HepG2 (cell line): Measurements from ENCODE around the gene CBLN3. TPM values are rescaled to one million over a fixed set of nuclear protein-coding genes. Genes with fewer than 3 reads are reported as not detected.
A peak's percentile ranks its signal among the peaks of the same experiment; 100 is the strongest.

Experiments
- AGO1 ChIP-seq: fragments of 200-400 bp; formaldehyde crosslinking; IDR thresholded peaks from 2 replicates; pipeline ENCODE4 v1.6.1; 2017; ENCODE audit warnings: mild to moderate bottlenecking, low read depth, low read length, moderate library complexity; ENCODE audit not compliant: poor library complexity, severe bottlenecking
- CERS6 ChIP-seq: sonication (generic); formaldehyde crosslinking; IDR thresholded peaks from 2 replicates; pipeline ENCODE4 v1.5.0; 2020; ENCODE audit warnings: missing genetic modification reagents
- CTCF ChIP-seq: sonication (generic); formaldehyde crosslinking; IDR thresholded peaks from 2 replicates; pipeline ENCODE4 v1.5.0; 2020; ENCODE audit warnings: mild to moderate bottlenecking, missing genetic modification reagents, moderate library complexity
- EEA1 ChIP-seq: sonication (generic); formaldehyde crosslinking; IDR thresholded peaks from 2 replicates; pipeline ENCODE4 v1.5.1; 2020; ENCODE audit warnings: mild to moderate bottlenecking, missing genetic modification reagents, borderline replicate concordance
- ERF ChIP-seq: IDR thresholded peaks from 2 replicates; pipeline ENCODE4 v1.6.1; 2018; ENCODE audit warnings: missing biosample characterization, missing genetic modification reagents
- HNF4A ChIP-seq: sonication (generic); formaldehyde crosslinking; IDR thresholded peaks from 2 replicates; pipeline ENCODE4 v1.4.0; 2020; ENCODE audit warnings: missing genetic modification reagents
- JARID2 ChIP-seq: sonication (generic); formaldehyde crosslinking; IDR thresholded peaks from 2 replicates; pipeline ENCODE4 v1.8.1; 2023; ENCODE audit warnings: missing genetic modification reagents, inconsistent platforms; ENCODE audit not compliant: insufficient replicate concordance
- KDM5B ChIP-seq: sonication (generic); formaldehyde crosslinking; IDR thresholded peaks from 2 replicates; pipeline ENCODE4 v1.4.0; 2020; ENCODE audit warnings: missing genetic modification reagents, mild to moderate bottlenecking, borderline replicate concordance
- KLF15 ChIP-seq: sonication (generic); formaldehyde crosslinking; IDR thresholded peaks from 2 replicates; pipeline ENCODE4 v1.8.1; 2023; ENCODE audit warnings: borderline replicate concordance, mild to moderate bottlenecking, inconsistent platforms, missing genetic modification reagents, mixed read lengths
- MED1 ChIP-seq: sonication (generic); formaldehyde crosslinking; IDR thresholded peaks from 2 replicates; pipeline ENCODE4 v1.4.0; 2020; ENCODE audit warnings: missing genetic modification reagents
- MIER2 ChIP-seq: IDR thresholded peaks from 2 replicates; pipeline ENCODE4 v1.6.1; 2016; ENCODE audit warnings: missing biosample characterization, missing genetic modification reagents
- MIXL1 ChIP-seq: IDR thresholded peaks from 2 replicates; pipeline ENCODE4 v1.6.1; 2016
- MYNN ChIP-seq: sonication (generic); formaldehyde crosslinking; IDR thresholded peaks from 2 replicates; pipeline ENCODE4 v1.4.0; 2020; ENCODE audit warnings: mild to moderate bottlenecking, low read depth, missing genetic modification reagents
- NFKBIZ ChIP-seq: IDR thresholded peaks from 2 replicates; pipeline ENCODE4 v1.6.1; 2018; ENCODE audit warnings: missing genetic modification reagents, missing compliant biosample characterization
- NONO ChIP-seq, 2 experiments: fragments of 450-650 bp in 1 of 2; sonication (generic) in 1 of 2; formaldehyde crosslinking in 1 of 2; IDR thresholded peaks in 1 of 2; conservative IDR thresholded peaks in 1 of 2; 2 replicates each; pipeline versions ENCODE4 v1.6.1 to v1.8.0; 2017 to 2022; ENCODE audit warnings: mild to moderate bottlenecking in 1 of 2, missing genetic modification reagents in 1 of 2, moderate library complexity in 1 of 2
- SMAD9 ChIP-seq: sonication (generic); formaldehyde crosslinking; IDR thresholded peaks from 2 replicates; pipeline ENCODE4 v1.5.1; 2020; ENCODE audit warnings: mild to moderate bottlenecking, missing genetic modification reagents
- TFDP2 ChIP-seq: sonication (generic); formaldehyde crosslinking; IDR thresholded peaks from 2 replicates; pipeline ENCODE4 v1.4.0; 2020; ENCODE audit warnings: missing genetic modification reagents
- TRIM24 ChIP-seq: sonication (generic); formaldehyde crosslinking; IDR thresholded peaks from 2 replicates; pipeline ENCODE4 v1.8.0; 2022; ENCODE audit warnings: mild to moderate bottlenecking, missing genetic modification reagents
- TSC22D2 ChIP-seq: sonication (generic); formaldehyde crosslinking; IDR thresholded peaks from 2 replicates; pipeline ENCODE4 v1.5.1; 2020; ENCODE audit warnings: missing genetic modification reagents, mild to moderate bottlenecking, borderline replicate concordance
- ZMYM3 ChIP-seq: sonication (generic); formaldehyde crosslinking; IDR thresholded peaks from 2 replicates; pipeline ENCODE4 v1.5.1; 2020; ENCODE audit warnings: mild to moderate bottlenecking, missing genetic modification reagents
- ZNF124 ChIP-seq: sonication (generic); formaldehyde crosslinking; IDR thresholded peaks from 2 replicates; pipeline ENCODE4 v1.4.0; 2020; ENCODE audit warnings: missing genetic modification reagents
- ZNF180 ChIP-seq: sonication (generic); formaldehyde crosslinking; IDR thresholded peaks from 2 replicates; pipeline ENCODE4 v1.4.0; 2020; ENCODE audit warnings: low read depth, missing genetic modification reagents, borderline replicate concordance
- ZNF274 ChIP-seq: sonication (generic); formaldehyde crosslinking; IDR thresholded peaks from 2 replicates; pipeline ENCODE4 v1.5.1; 2020; ENCODE audit warnings: mild to moderate bottlenecking, missing genetic modification reagents
- ZNF44 ChIP-seq: sonication (generic); formaldehyde crosslinking; IDR thresholded peaks from 2 replicates; pipeline ENCODE4 v1.5.1; 2020; ENCODE audit warnings: mild to moderate bottlenecking, missing genetic modification reagents
- ZNF530 ChIP-seq: sonication (generic); formaldehyde crosslinking; IDR thresholded peaks from 2 replicates; pipeline ENCODE4 v1.5.0; 2020; ENCODE audit warnings: low read depth, mild to moderate bottlenecking, missing genetic modification reagents
- polyA plus RNA-seq, 8 experiments: library from polyadenylated mRNA; depleted of rRNA in 3 of 8; stranded (reverse) in 7 of 8; unstranded in 1 of 8; fragments of >200 nt; fragmentation: Illumina TruSeq in 4 of 8; extraction: Trizol in 4 of 8; gene quantifications; 2 replicates each; pipeline versions ENCODE4 v1.2.1 to v1.2.3, GENCODE V29; 2011 to 2016; ENCODE audit warnings: low read depth in 4 of 8, missing spikeins in 1 of 8, mixed read lengths in 1 of 8; ENCODE audit not compliant: insufficient read depth in 1 of 8
- total RNA-seq, 5 experiments: library from RNA; depleted of rRNA; stranded (reverse); fragments of >200 nt; fragmentation: Illumina TruSeq; extraction: Trizol; gene quantifications; 2 replicates each; pipeline ENCODE4 v1.2.3, GENCODE V29; 2016; ENCODE audit warnings: low read depth in 1 of 5

Gene CBLN3
- total and polyA plus RNA-seq, 2 of the 13 experiments (the other 11 are each of a cell fraction or from before 2014, with no cell fraction given) = 0.66 to 0.98 TPM

GRCh38 chr14:24430682-24431568, 1.5 kb upstream of the CBLN3 start (continued):
- TF ChIP-seq HNF4A = no peak
- TF ChIP-seq JARID2 (CRISPR knock-in tag) = no peak
- TF ChIP-seq MIER2 (CRISPR knock-in tag) = no peak
- TF ChIP-seq KLF15 = no peak; the same call in 1 of the 2 replicates
- TF ChIP-seq NFKBIZ (CRISPR knock-in tag) = no peak
- TF ChIP-seq NONO (IDR thresholded peaks at IDR 0.05) = no peak
- TF ChIP-seq NONO (CRISPR knock-in tag; conservative IDR thresholded peaks at IDR 0.05) = peak; percentile 70
- TF ChIP-seq KDM5B (CRISPR knock-in tag) = peak; percentile 44; the same call in 1 of the 2 replicates
- no peak; the same call in 1 of the 2 replicates for TF ChIP-seq ERF
- TF ChIP-seq TRIM24 = no peak
- TF ChIP-seq SMAD9 (CRISPR knock-in tag) = peak; percentile 53
- no peak for TF ChIP-seq AGO1
- TF ChIP-seq CERS6 = peak; percentile 85; the same call in 1 of the 2 replicates
- no peak for TF ChIP-seq MED1 (CRISPR knock-in tag)
- TF ChIP-seq ZNF530 (CRISPR knock-in tag) = no peak
- no peak; the same call in 1 of the 2 replicates for TF ChIP-seq ZMYM3 (CRISPR knock-in tag)
- no peak; the same call in 1 of the 2 replicates for TF ChIP-seq EEA1 (CRISPR knock-in tag)
- peak; percentile 31; the same call in 1 of the 2 replicates for TF ChIP-seq CTCF (CRISPR knock-in tag)
- no peak for TF ChIP-seq ZNF180 (CRISPR knock-in tag)
- TF ChIP-seq ZNF44 = no peak; the same call in 1 of the 2 replicates
- TF ChIP-seq TFDP2 (CRISPR knock-in tag) = no peak
- TF ChIP-seq TSC22D2 = no peak
- TF ChIP-seq ZNF274 (CRISPR knock-in tag) = peak; percentile 62; the same call in 1 of the 2 replicates
- TF ChIP-seq MYNN (CRISPR knock-in tag) = 0 out of 2 replicates have a peak, but pooled peaks have one; percentile 11
- no peak for TF ChIP-seq MIXL1 (CRISPR knock-in tag)
- 0 out of 2 replicates have a peak, but pooled peaks have one; percentile 0 for TF ChIP-seq ZNF124 (CRISPR knock-in tag)
